CD4-positive, CD25-positive, alpha-beta regulatory T cell (primary cell): ENCODE data around the gene CRY2. TPM values are rescaled to one million over a fixed set of nuclear protein-coding genes. Genes with fewer than 3 reads are reported as not detected.

Experiments used
- ATAC-seq, 2 donors: fragments of 150-1000 bp; cut with Tn5 transposase; one replicate each; pipeline ENCODE4 v1.10.0; 2021; ENCODE audit warnings: low read depth in 2 of 2, moderate number of reproducible peaks in 2 of 2, moderate library complexity in 1 of 2
- DNase-seq, 3 donors: peaks; one replicate each; pipeline versions ENCODE4 v3.0.0 to v3.0.0-alpha.2; 2012 to 2022; ENCODE audit warnings: mixed read lengths in 1 of 3
- H3K27ac ChIP-seq: one replicate; pipeline ENCODE4 v1.7.0; 2013; ENCODE audit warnings: mild to moderate bottlenecking, low read length; ENCODE audit not compliant: insufficient read depth, poor library complexity, severe bottlenecking
- H3K27me3 ChIP-seq: one replicate; pipeline ENCODE4 v1.7.0; 2013; ENCODE audit warnings: low read length; ENCODE audit not compliant: control insufficient read depth, insufficient read depth
- H3K36me3 ChIP-seq: one replicate; pipeline ENCODE4 v1.7.0; 2013; ENCODE audit warnings: mild to moderate bottlenecking, low read length, moderate library complexity; ENCODE audit not compliant: control insufficient read depth, insufficient read depth
- H3K4me1 ChIP-seq: 2 replicates; pipeline ENCODE4 v1.7.0; 2013; ENCODE audit warnings: mild to moderate bottlenecking, low read length; ENCODE audit not compliant: insufficient read depth, control insufficient read depth, poor library complexity, severe bottlenecking
- H3K4me3 ChIP-seq: one replicate; pipeline ENCODE4 v1.7.0; 2013; ENCODE audit warnings: low read depth, mild to moderate bottlenecking, low read length, moderate library complexity
- H3K9me3 ChIP-seq, 2 experiments: 1 replicate in 1 of 2; 2 replicates in 1 of 2; pipeline ENCODE4 v1.7.0; 2013; ENCODE audit warnings: low read length in 2 of 2, mild to moderate bottlenecking in 1 of 2, moderate library complexity in 1 of 2; ENCODE audit not compliant: control insufficient read depth in 2 of 2
- H3K27ac Mint-ChIP-seq, 3 donors: one replicate each; pipeline ENCODE4 v1.8.0; 2020 to 2022; ENCODE audit warnings: mild to moderate bottlenecking in 3 of 3, mixed read lengths in 3 of 3, moderate library complexity in 2 of 3
- H3K27me3 Mint-ChIP-seq: one replicate; pipeline ENCODE4 v1.8.0; 2022; ENCODE audit warnings: mild to moderate bottlenecking, mixed read lengths
- H3K36me3 Mint-ChIP-seq: one replicate; pipeline ENCODE4 v1.8.0; 2020; ENCODE audit warnings: mixed read lengths
- H3K4me1 Mint-ChIP-seq, 4 donors: one replicate each; pipeline ENCODE4 v1.8.0; 2020 to 2022; ENCODE audit warnings: mixed read lengths in 4 of 4, mild to moderate bottlenecking in 1 of 4
- H3K4me3 Mint-ChIP-seq, 4 donors: one replicate each; pipeline ENCODE4 v1.8.0; 2020 to 2022; ENCODE audit warnings: mild to moderate bottlenecking in 4 of 4, mixed read lengths in 4 of 4, moderate library complexity in 3 of 4
- H3K9me3 Mint-ChIP-seq, 7 donors: one replicate each; pipeline ENCODE4 v1.8.0; 2020 to 2022; ENCODE audit warnings: mixed read lengths in 7 of 7, mild to moderate bottlenecking in 3 of 7, moderate library complexity in 2 of 7
- polyA plus RNA-seq, 4 donors: library from polyadenylated mRNA; unstranded; fragments of 300-500 nt; fragmentation: Illumina TruSeq; gene quantifications; one replicate each; pipeline ENCODE4 v1.2.3, GENCODE V29; 2021
- total RNA-seq: library from RNA; stranded (reverse); gene quantifications from one replicate; pipeline ENCODE4 v1.2.3, GENCODE V29; 2022

The CRY2 gene
- total and polyA plus RNA-seq, 5 donors from 2014 or later, result 23.4 to 183 (median 27.8) TPM

GRCh38 chr11:45803971-45804760 is 43.1 kb upstream of the CRY2 start:
- H3K9me3 Mint-ChIP-seq, result peaks cover 0 to 2% (median 0%) of the 10 kb centered on the region in 7 donors
- Histone ChIP-seq H3K27me3 (no peaks in the 10 kb centered on the region), H3K27ac (peak overlapping the region; percentile 82), H3K4me1 (peaks cover 46% of the 10 kb centered on the region), H3K36me3 (peaks cover 3% of the 10 kb centered on the region), H3K9me3 (no peaks in the 10 kb centered on the region), H3K4me3 (peak overlapping the region; percentile 44)
- peak overlapping the region; percentile 85 to 90 (median 86) for H3K27ac Mint-ChIP-seq
- no peaks in the 10 kb centered on the region for H3K27me3 Mint-ChIP-seq
- H3K36me3 Mint-ChIP-seq, result peaks cover 4% of the 10 kb centered on the region
- peaks cover under 1 to 49% (median 29%) of the 10 kb centered on the region in 4 donors for H3K4me1 Mint-ChIP-seq
- ATAC-seq (peak; percentile 21 to 26), DNase-seq (peak; percentile 56 to 79 (median 59))
- H3K4me3 Mint-ChIP-seq, result peak overlapping the region; percentile 91 to 99 (median 96)

- Mint-ChIP-seq H3K9me3 (peaks cover 0 to 2% (median 0%) of the 10 kb centered on the region in 7 donors), H3K27ac (peak within 1 kb of the TSS; percentile 66 to 92 (median 86)), H3K4me3 (peak within 1 kb of the TSS; percentile 91 to 99 (median 96)), H3K4me1 (peaks cover 7 to 56% (median 34%) of the 10 kb centered on the region in 4 donors), H3K27me3 (no peaks in the 10 kb centered on the region), H3K36me3 (peaks cover 6% of the 10 kb centered on the region)
- H3K27me3 ChIP-seq, result no peaks in the 10 kb centered on the region
- peaks cover 46% of the 10 kb centered on the region for H3K4me1 ChIP-seq
- no peaks in the 10 kb centered on the region for H3K9me3 ChIP-seq
- peak within 1 kb of the TSS; percentile 82 for H3K27ac ChIP-seq
- DNase-seq, result peak; percentile 94 to 98 (median 94)
- peak within 1 kb of the TSS; percentile 78 for H3K4me3 ChIP-seq
- H3K36me3 ChIP-seq, result peaks cover 6% of the 10 kb centered on the region
- peak; percentile 96 to 98 for ATAC-seq
These were observed 42.4 kb upstream of the CRY2 start, which contains the start of gene SLC35C1 for GRCh38 chr11:45804761-45805304. TSS of gene SLC35C1 (plus strand) at chr11:45805149. CDS start at chr11:45805802, 653 bp downstream.

GRCh38 chr11:45805305-45806071 is 41.8 kb upstream of the CRY2 start:
- Mint-ChIP-seq H3K4me3 (peak overlapping the region; percentile 91 to 99 (median 96)), H3K27ac (peak overlapping the region in 2 of 3 donors; percentile 86 to 92), H3K36me3 (peaks cover 12% of the 10 kb centered on the region), H3K9me3 (peaks cover 0 to 2% (median 0%) of the 10 kb centered on the region in 7 donors), H3K4me1 (peaks cover 10 to 62% (median 36%) of the 10 kb centered on the region in 4 donors), H3K27me3 (no peaks in the 10 kb centered on the region)
- H3K9me3 ChIP-seq, result no peaks in the 10 kb centered on the region
- peaks cover 46% of the 10 kb centered on the region for H3K4me1 ChIP-seq
- peak overlapping the region; percentile 82 for H3K27ac ChIP-seq
- DNase-seq (peak in 1 of 3 donors; percentile 22), ATAC-seq (peak; percentile 10 to 21)
- H3K27me3 ChIP-seq, result no peaks in the 10 kb centered on the region
- H3K4me3 ChIP-seq, result peak overlapping the region; percentile 78
- peaks cover 6% of the 10 kb centered on the region for H3K36me3 ChIP-seq

GRCh38 chr11:45806072-45806933 is 41.0 kb upstream of the CRY2 start:
- peak overlapping the region in 2 of 3 donors; percentile 79 to 92 for H3K27ac Mint-ChIP-seq
- peak overlapping the region; percentile 91 to 99 (median 96) for H3K4me3 Mint-ChIP-seq
- Histone ChIP-seq H3K4me3 (peak overlapping the region; percentile 78), H3K27me3 (no peaks in the 10 kb centered on the region), H3K27ac (no peak overlapping the region), H3K9me3 (no peaks in the 10 kb centered on the region), H3K4me1 (peaks cover 46% of the 10 kb centered on the region), H3K36me3 (peaks cover 13% of the 10 kb centered on the region)
- no peaks in the 10 kb centered on the region for H3K27me3 Mint-ChIP-seq
- no peak for DNase-seq
- no peaks in the 10 kb centered on the region for H3K9me3 Mint-ChIP-seq
- H3K4me1 Mint-ChIP-seq, result peaks cover 10 to 61% (median 36%) of the 10 kb centered on the region in 4 donors
- H3K36me3 Mint-ChIP-seq, result peaks cover 12% of the 10 kb centered on the region
- ATAC-seq, result no peak

GRCh38 chr11:45806937-45807791 is 40.1 kb upstream of the CRY2 start:
- H3K27me3 ChIP-seq, result no peaks in the 10 kb centered on the region
- no peaks in the 10 kb centered on the region for H3K9me3 Mint-ChIP-seq
- H3K9me3 ChIP-seq, result no peaks in the 10 kb centered on the region
- H3K36me3 ChIP-seq, result peaks cover 20% of the 10 kb centered on the region
- peaks cover 10 to 54% (median 36%) of the 10 kb centered on the region in 4 donors for H3K4me1 Mint-ChIP-seq
- DNase-seq (no peak), ATAC-seq (no peak)
- H3K27ac Mint-ChIP-seq, result peak overlapping the region in 1 of 3 donors; percentile 31
- peak overlapping the region; percentile 78 for H3K4me3 ChIP-seq
- H3K36me3 Mint-ChIP-seq, result peaks cover 12% of the 10 kb centered on the region
- no peak overlapping the region for H3K27ac ChIP-seq
- H3K4me1 ChIP-seq, result peaks cover 46% of the 10 kb centered on the region
- H3K4me3 Mint-ChIP-seq, result peak overlapping the region; percentile 91 to 99 (median 96)
- H3K27me3 Mint-ChIP-seq, result no peaks in the 10 kb centered on the region

- Mint-ChIP-seq H3K27ac (peak overlapping the region in 1 of 3 donors; percentile 31), H3K4me3 (peak overlapping the region; percentile 48 to 99 (median 90)), H3K4me1 (peaks cover 10 to 54% (median 36%) of the 10 kb centered on the region in 4 donors), H3K27me3 (no peaks in the 10 kb centered on the region), H3K9me3 (no peaks in the 10 kb centered on the region), H3K36me3 (peaks cover 12% of the 10 kb centered on the region)
- peaks cover 46% of the 10 kb centered on the region for H3K4me1 ChIP-seq
- peaks cover 20% of the 10 kb centered on the region for H3K36me3 ChIP-seq
- ATAC-seq, result no peak
- H3K27me3 ChIP-seq, result no peaks in the 10 kb centered on the region
- no peak overlapping the region for H3K4me3 ChIP-seq
- H3K9me3 ChIP-seq, result no peaks in the 10 kb centered on the region
- DNase-seq, result no peak
- no peak overlapping the region for H3K27ac ChIP-seq
These were observed 39.5 kb upstream of the CRY2 start for GRCh38 chr11:45807792-45808238.
